Endothelial cell of umbilical vein (primary cell): ENCODE data around the gene SETDB1. TPM values are rescaled to one million over a fixed set of nuclear protein-coding genes. Genes with fewer than 3 reads are reported as not detected.

ENCODE experiments used
- BruUV-seq: library from RNA; stranded (reverse); fragments of 400-500 nt; replicated peaks from 2 replicates; lab custom pipeline; 2021; lab: Mats Ljungman, UMichigan
- CTCF ChIA-PET: fragments of 300-600, 350-600 bp; sonication (Branson Sonifier 250); formaldehyde crosslinking; loops from one replicate; lab custom pipeline; 2021; ENCODE audit warnings: antibody characterized with exemption, inconsistent platforms; lab: Charles Lee
- POLR2A ChIA-PET: fragments of 300-600, 350-600 bp; sonication (Branson Sonifier 250); formaldehyde crosslinking; loops from one replicate; lab custom pipeline; 2021; ENCODE audit warnings: antibody characterized with exemption, inconsistent platforms; lab: Charles Lee
- DNase-seq: peaks from one replicate; pipeline ENCODE4 v3.0.0-alpha.2; 2011; ENCODE audit warnings: low read depth, low spot score
- FAIRE-seq: peaks from 2 replicates; lab custom pipeline; 2011; peaks lifted over from hg19 to GRCh38; lab: Jason Lieb, UNC
- H2AFZ ChIP-seq: 2 replicates; pipeline ENCODE4 v1.6.0; 2012; ENCODE audit warnings: low read depth, low read length, control low read depth, inconsistent platforms
- H3K27ac ChIP-seq: 2 replicates; pipeline ENCODE4 v1.5.1; 2011; ENCODE audit warnings: low read depth, mild to moderate bottlenecking, control low read depth, low read length, moderate library complexity; ENCODE audit not compliant: insufficient read depth
- H3K27me3 ChIP-seq, 2 experiments: 2 replicates each; pipeline versions ENCODE4 v1.6.0 to v1.6.1; 2011; ENCODE audit warnings: low read length in 2 of 2, mixed read lengths in 1 of 2; ENCODE audit not compliant: control insufficient read depth in 2 of 2, insufficient read depth in 2 of 2
- H3K36me3 ChIP-seq, 2 experiments: 2 replicates in 1 of 2; 3 replicates in 1 of 2; pipeline ENCODE4 v1.5.1; 2011; ENCODE audit warnings: low read length in 2 of 2, mild to moderate bottlenecking in 1 of 2, moderate library complexity in 1 of 2; ENCODE audit not compliant: control insufficient read depth in 2 of 2, insufficient read depth in 2 of 2; ENCODE audit errors: extremely low read depth in 1 of 2
- H3K4me1 ChIP-seq: 3 replicates; pipeline ENCODE4 v1.5.1; 2011; ENCODE audit warnings: mild to moderate bottlenecking, low read length; ENCODE audit not compliant: control insufficient read depth, insufficient read depth; ENCODE audit errors: extremely low read depth
- H3K4me2 ChIP-seq: 2 replicates; pipeline ENCODE4 v1.6.1; 2011; ENCODE audit warnings: low read length, control low read depth, mixed read lengths; ENCODE audit not compliant: insufficient read depth
- H3K4me3 ChIP-seq, 3 experiments: fragments of 200-600 bp in 1 of 3; sonication (generic), shearing (Covaris generic) in 1 of 3; replicated peaks in 1 of 3; 2 replicates each; pipeline ENCODE4 v1.5.1; 2011 to 2016; ENCODE audit warnings: control low read depth in 3 of 3, low read length in 3 of 3, mild to moderate bottlenecking in 2 of 3, inconsistent platforms in 1 of 3, low read depth in 1 of 3, moderate library complexity in 1 of 3; ENCODE audit not compliant: insufficient read depth in 1 of 3
- H3K79me2 ChIP-seq: 2 replicates; pipeline ENCODE4 v1.6.0; 2012; ENCODE audit warnings: low read length, inconsistent platforms; ENCODE audit not compliant: control insufficient read depth, insufficient read depth
- H3K9ac ChIP-seq: replicated peaks from 2 replicates; pipeline ENCODE3; 2011; ENCODE audit warnings: low read length, control low read depth; ENCODE audit not compliant: insufficient read depth; ENCODE audit errors: extremely low read depth
- H3K9me1 ChIP-seq: replicated peaks from 3 replicates; pipeline ENCODE4 v1.6.0; 2011; ENCODE audit warnings: mild to moderate bottlenecking, low read length; ENCODE audit not compliant: control insufficient read depth, insufficient read depth; ENCODE audit errors: extremely low read depth
- H3K9me3 ChIP-seq: replicated peaks from 2 replicates; pipeline ENCODE4 v1.5.1; 2012; ENCODE audit warnings: low read length, inconsistent platforms; ENCODE audit not compliant: control insufficient read depth, insufficient read depth
- H4K20me1 ChIP-seq: replicated peaks from 2 replicates; pipeline ENCODE3; 2011; ENCODE audit warnings: mild to moderate bottlenecking, low read length; ENCODE audit not compliant: control insufficient read depth, insufficient read depth; ENCODE audit errors: extremely low read depth
- EZH2 ChIP-seq: IDR thresholded peaks from 2 replicates; pipeline ENCODE4 v1.6.1; 2012; ENCODE audit warnings: borderline replicate concordance, low read depth, mild to moderate bottlenecking, moderate library complexity, low read length, inconsistent platforms; ENCODE audit not compliant: severe bottlenecking
- FOS ChIP-seq: IDR thresholded peaks from 2 replicates; pipeline ENCODE4 v1.6.1; 2011; ENCODE audit warnings: mild to moderate bottlenecking, low read length, moderate library complexity, borderline replicate concordance; ENCODE audit not compliant: insufficient read depth
- GATA2 ChIP-seq: IDR thresholded peaks from 2 replicates; pipeline ENCODE4 v1.7.0; 2011; ENCODE audit warnings: low read depth, mild to moderate bottlenecking, moderate library complexity, mixed read lengths, low read length; ENCODE audit not compliant: insufficient read length, insufficient read depth
- JUN ChIP-seq: IDR thresholded peaks from 2 replicates; pipeline ENCODE4 v1.6.1; 2011; ENCODE audit warnings: borderline replicate concordance, low read depth; ENCODE audit not compliant: insufficient read length, insufficient read depth
- MYC ChIP-seq: IDR thresholded peaks from one replicate; pipeline ENCODE4 v1.6.1; 2011; ENCODE audit warnings: mild to moderate bottlenecking, low read depth, low read length
- POLR2A ChIP-seq: IDR thresholded peaks from 2 replicates; pipeline ENCODE4 v1.6.1; 2012; ENCODE audit warnings: low read depth, mild to moderate bottlenecking, control low read depth, low read length
- POLR2AphosphoS5 ChIP-seq: IDR thresholded peaks from 2 replicates; pipeline ENCODE4 v1.6.1; 2012; ENCODE audit warnings: low read depth, mild to moderate bottlenecking, control low read depth, low read length, moderate library complexity; ENCODE audit not compliant: insufficient read depth
- dilution Hi-C: fragments of 300-500 bp; cut with MboI; formaldehyde crosslinking; loops from one replicate; pipeline ENCODE4 v1.15.0; 2019; ENCODE audit warnings: low sequenced_read_pairs; ENCODE audit not compliant: extremely low pct_ligation_motif_present
- intact Hi-C: fragments of 100-400 bp; cut with micrococcal nuclease; formaldehyde crosslinking; loops from one replicate; pipeline ENCODE4 v1.10.0; 2022
- polyA plus RNA-seq, 4 experiments: library from polyadenylated mRNA; depleted of rRNA in 3 of 4; stranded (reverse) in 3 of 4; unstranded in 1 of 4; fragments of >200 nt; gene quantifications; 2 replicates each; pipeline versions ENCODE4 v1.2.1 to v1.2.3, GENCODE V29; 2011 to 2012; ENCODE audit warnings: missing spikeins in 1 of 4
- total RNA-seq: library from RNA; stranded (reverse); gene quantifications from 2 replicates; pipeline ENCODE4 v1.2.3, GENCODE V29; 2021
- TF ChIP-seq, protein P1 (sequence below): IDR thresholded peaks from 2 replicates; pipeline ENCODE4 v1.6.1; 2011; ENCODE audit not compliant: insufficient read depth, insufficient read length
- TF ChIP-seq, protein P2 (sequence below), 2 donors: IDR thresholded peaks; 1 replicate in 1 of 2; 2 replicates in 1 of 2; pipeline ENCODE4 v1.5.1; 2011; ENCODE audit warnings: low read length in 2 of 2, mild to moderate bottlenecking in 2 of 2, moderate library complexity in 2 of 2, control low read depth in 1 of 2, inconsistent platforms in 1 of 2, low read depth in 1 of 2; ENCODE audit not compliant: insufficient read depth in 1 of 2; ENCODE audit errors: extremely low read depth in 1 of 2

SETDB1 gene
- total and polyA plus RNA-seq, 2 donors (not counting 3 experiments of a cell fraction or from before 2014, with no cell fraction given), result 25.3 to 49.2 TPM

GRCh38 chr1:150987924-150988323 lies 61.8 kb downstream of the SETDB1 start:
- no peak for DNase-seq
- H2AFZ ChIP-seq, result no peak overlapping the region
- no peaks in the 10 kb centered on the region for H3K9me3 ChIP-seq
- TF ChIP-seq JUN (no peak), FOS (no peak), POLR2A (no peak), EZH2 (no peak), MYC (no peak), GATA2 (no peak), POLR2AphosphoS5 (no peak)
- TF ChIP-seq, protein P1, sequence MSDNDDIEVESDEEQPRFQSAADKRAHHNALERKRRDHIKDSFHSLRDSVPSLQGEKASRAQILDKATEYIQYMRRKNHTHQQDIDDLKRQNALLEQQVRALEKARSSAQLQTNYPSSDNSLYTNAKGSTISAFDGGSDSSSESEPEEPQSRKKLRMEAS, result no peak
- TF ChIP-seq, protein P2, sequence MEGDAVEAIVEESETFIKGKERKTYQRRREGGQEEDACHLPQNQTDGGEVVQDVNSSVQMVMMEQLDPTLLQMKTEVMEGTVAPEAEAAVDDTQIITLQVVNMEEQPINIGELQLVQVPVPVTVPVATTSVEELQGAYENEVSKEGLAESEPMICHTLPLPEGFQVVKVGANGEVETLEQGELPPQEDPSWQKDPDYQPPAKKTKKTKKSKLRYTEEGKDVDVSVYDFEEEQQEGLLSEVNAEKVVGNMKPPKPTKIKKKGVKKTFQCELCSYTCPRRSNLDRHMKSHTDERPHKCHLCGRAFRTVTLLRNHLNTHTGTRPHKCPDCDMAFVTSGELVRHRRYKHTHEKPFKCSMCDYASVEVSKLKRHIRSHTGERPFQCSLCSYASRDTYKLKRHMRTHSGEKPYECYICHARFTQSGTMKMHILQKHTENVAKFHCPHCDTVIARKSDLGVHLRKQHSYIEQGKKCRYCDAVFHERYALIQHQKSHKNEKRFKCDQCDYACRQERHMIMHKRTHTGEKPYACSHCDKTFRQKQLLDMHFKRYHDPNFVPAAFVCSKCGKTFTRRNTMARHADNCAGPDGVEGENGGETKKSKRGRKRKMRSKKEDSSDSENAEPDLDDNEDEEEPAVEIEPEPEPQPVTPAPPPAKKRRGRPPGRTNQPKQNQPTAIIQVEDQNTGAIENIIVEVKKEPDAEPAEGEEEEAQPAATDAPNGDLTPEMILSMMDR (IDR thresholded peaks at IDR 0.05; ENCODE audit: extremely low read depth in 1 of 2, insufficient read depth in 1 of 2, low read depth in 1 of 2, low read length in 2 of 2), result no peak
- H3K4me3 ChIP-seq, result no peak overlapping the region
- no TSS peak for BruUV-seq
- no peaks in the 10 kb centered on the region for H3K79me2 ChIP-seq
- ChIA-PET CTCF (interaction anchor here (1.1 to 17.1 kb wide), 3 partner anchors 9 to 18 kb away, joined by 3 to 278 read pairs (median 27); partner anchors contain the start of gene MINDY1), POLR2A (no interaction called here)
- no peak for FAIRE-seq
- H4K20me1 ChIP-seq, result no peaks in the 10 kb centered on the region
- dilution Hi-C loops, result no loop called here
- H3K9ac ChIP-seq, result no peak overlapping the region
- no peaks in the 10 kb centered on the region for H3K27me3 ChIP-seq
- H3K27ac ChIP-seq, result no peak overlapping the region
- intact Hi-C loops, result no loop called here
- no peaks in the 10 kb centered on the region for H3K4me1 ChIP-seq
- H3K36me3 ChIP-seq, result no peaks in the 10 kb centered on the region
- no peaks in the 10 kb centered on the region for H3K9me1 ChIP-seq
- no peak overlapping the region for H3K4me2 ChIP-seq
